ENCODE results near the gene NUTM2G.
"Not testable (repeated sequence)": the region's sequence is repeated elsewhere in the genome, so short reads cannot be mapped to it uniquely, and the experiment has no call there.

The NUTM2G gene

GRCh38 chr9:96941628-96942027, 13.0 kb downstream of the NUTM2G start:
- not testable (repeated sequence) for DNase-seq

- not testable (repeated sequence) for DNase-seq
Measured at GRCh38 chr9:96942181-96942580, 13.5 kb downstream of the NUTM2G start.

DNA sequence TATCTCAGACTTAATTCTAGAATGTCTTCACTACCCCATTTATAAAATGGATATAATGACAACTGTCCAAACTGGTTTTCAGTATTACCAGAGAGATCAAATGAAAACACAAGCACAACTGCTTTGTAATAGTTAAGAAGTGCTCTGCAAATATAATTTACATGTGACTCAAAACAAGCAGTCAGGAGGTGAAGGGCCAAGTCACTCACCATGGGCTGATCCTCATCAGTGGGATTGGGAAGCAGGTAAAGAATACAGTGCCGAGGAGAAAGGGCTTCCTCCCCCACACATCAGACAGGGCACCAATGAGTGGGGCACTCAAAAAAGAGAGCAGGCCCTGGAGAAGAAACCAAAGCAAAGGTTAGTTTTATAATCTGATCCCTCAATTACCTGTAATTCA, 20.7 kb downstream of the NUTM2G start:
- DNase-seq = not testable (repeated sequence)

- not testable (repeated sequence) for DNase-seq
Measured at GRCh38 chr9:96950539-96950938, 21.9 kb downstream of the NUTM2G start.

GRCh38 chr9:96967591-96967990, 38.9 kb downstream of the NUTM2G start:
- DNase-seq = not testable (repeated sequence)

DNA sequence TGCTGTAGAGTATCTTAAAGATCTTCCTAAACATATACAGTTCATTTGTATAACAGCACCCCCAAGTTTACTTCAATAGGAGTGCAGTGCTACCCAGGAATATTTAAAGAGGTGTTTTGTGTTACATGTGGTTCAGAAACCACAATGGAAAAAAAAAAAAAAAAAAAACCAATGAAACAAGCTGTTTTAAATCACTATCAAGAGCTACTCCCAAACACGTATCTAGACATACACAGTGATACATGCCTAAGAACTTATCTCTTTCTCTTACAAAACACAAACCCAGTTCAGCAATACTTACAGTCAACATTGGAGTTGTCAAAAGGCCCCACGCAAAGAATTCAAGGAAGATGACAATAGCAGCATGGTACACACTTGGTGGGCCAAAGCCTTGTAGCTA, 43.9 kb downstream of the NUTM2G start:
- DNase-seq = not testable (repeated sequence)

- not testable (repeated sequence) for DNase-seq
Measured at GRCh38 chr9:96974037-96974436, 45.4 kb downstream of the NUTM2G start.

- not testable (repeated sequence) for DNase-seq
Measured at GRCh38 chr9:96983496-96984122, 55.0 kb downstream of the NUTM2G start.

DNA sequence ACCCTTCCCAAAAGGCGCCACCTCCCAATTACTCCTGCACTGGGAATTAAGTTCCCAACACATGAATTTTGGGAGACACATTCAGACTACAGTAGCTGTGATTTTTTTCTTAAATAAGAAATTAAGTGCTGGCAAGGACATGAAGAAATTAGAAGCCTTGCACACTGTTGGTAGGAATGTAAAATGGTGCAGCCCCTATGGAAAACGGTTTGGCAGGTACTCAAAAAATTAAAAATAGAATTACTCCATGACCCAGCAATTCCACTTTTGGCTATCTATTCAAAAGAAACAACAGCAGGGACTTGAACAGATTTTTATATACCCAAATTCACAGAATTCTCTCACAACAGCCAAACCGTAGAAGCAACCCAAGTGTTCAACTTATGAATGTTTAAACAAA, 55.5 kb downstream of the NUTM2G start:
- DNase-seq = not testable (repeated sequence)

DNA sequence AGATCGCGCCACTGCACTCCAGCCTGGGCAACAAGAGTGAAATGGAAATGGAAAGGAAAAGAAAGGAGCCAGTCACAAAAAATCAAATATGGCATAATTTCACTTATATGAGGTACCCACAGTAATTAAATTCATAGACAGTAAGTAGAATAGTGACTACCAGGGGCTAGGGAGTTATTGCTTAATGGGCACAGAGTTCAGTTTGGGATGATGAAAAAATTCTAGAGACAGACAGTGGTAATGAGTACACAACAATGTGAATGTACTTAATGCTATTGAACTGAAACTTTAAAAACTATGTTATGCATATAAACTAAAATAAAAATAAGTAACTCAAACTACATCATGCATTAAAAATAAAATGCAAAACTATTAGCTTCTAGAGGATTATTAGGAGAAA, 56.2 kb downstream of the NUTM2G start:
- not testable (repeated sequence) for DNase-seq

Data from amygdala (tissue), 56 donors.